ENCODE data around the gene CXorf65. TPM values are rescaled to one million over a fixed set of nuclear protein-coding genes. Genes with fewer than 3 reads are reported as not detected.

CXorf65 gene
- not detected in 2 replicates for total RNA-seq

GRCh38 chrX:71106427-71106826 is at the start of gene CXorf65:
TSS of gene CXorf65 (minus strand) at chrX:71106740. CDS start at chrX:71106556, 184 bp downstream.

GRCh38 chrX:71144651-71145050 is 38.1 kb upstream of the CXorf65 start, which contains the start of gene NLGN3:
TSS of gene NLGN3 (plus strand) at chrX:71144841. CDS start at chrX:71147750, 2,909 bp downstream.

GRCh38 chrX:71118032-71118984 is 11.8 kb upstream of the CXorf65 start, which contains the start of gene MED12:
TSS of gene MED12 (plus strand) at chrX:71118596. CDS start at chrX:71118755, 159 bp downstream.

DNA sequence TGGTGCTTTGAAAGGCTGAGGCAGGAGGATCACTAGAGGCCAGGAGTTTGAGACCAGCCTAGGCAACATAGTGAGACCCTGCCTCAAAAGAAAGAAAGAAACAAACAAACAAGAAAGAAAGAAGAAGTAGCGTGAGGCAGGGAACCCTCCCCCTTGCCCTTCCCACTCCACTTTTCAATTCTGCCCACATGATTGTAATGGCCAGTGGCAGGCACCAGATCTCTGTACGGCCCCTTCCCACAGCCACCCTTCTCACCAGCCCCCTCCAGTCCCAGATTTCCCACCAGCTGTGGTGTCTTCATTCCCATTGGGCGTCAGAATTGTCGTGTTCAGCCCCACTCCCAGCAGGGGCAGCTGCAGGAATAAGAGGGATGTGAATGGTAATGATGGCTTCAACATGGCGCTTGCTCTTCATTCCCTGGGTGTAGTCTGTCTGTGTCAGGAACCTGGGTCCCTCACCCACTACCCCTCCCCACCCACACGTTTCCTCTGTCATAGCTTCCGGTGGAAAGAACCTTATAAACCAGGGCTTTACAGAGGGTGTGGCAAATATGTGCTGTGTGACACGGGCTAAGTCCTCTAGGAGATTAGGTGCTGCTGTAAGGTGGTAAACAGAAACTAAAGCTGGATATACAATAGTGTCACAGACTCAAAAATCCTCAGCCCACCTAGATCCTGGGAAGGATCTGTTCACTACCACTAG is 4.8 kb upstream of the CXorf65 start, which contains the start of gene IL2RG:
Gene IL2RG (minus strand): TSS at position 437 of the 703 bp plus-strand sequence. CDS start 38 bp downstream, at position 399.

GRCh38 chrX:71095555-71095980 is 11.0 kb downstream of the CXorf65 start, which contains the start of gene FOXO4:
TSS of gene FOXO4 (plus strand) at chrX:71095851. CDS start at chrX:71096529, 678 bp downstream.

DNA sequence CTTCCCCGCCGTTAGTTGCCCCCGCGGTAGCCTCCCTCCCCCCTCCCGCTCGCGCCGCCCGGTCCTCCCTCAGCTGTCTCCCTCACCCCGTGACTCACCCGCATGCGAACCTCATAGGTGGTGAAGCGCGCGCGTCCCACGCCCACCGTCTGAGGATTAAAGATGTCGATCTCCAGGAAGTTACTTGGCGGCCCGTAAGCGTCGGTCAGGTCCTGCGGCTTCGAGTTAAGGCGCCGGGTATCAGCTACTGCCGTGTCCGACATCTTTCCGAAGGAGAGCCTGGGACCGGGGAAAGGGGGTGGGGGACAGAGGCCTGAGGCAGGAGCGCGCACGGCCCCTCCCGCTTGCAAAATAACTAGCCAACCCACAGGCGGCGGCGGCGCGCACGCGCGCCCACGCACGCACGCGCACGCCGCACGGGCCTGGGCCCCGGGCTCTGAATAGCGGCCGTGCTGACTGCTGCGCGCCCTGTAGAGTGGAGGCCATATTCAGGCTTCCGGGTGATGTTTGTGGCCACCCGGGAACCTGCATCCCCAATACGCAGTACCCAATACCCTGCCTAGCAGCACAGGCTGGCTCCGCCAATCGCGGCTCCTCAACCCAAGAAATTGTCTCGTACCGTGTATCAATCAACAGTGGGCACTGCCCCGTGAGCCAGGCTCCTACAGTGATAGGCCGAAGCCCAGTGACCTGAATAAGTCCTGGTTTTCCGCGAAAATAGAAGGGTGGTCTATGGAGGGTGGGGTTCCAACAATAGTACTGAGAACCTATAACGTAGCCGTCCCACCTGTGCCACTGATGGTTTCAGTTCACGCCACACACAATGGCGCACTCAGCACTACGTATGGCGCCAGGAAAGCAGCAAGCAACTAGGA is 38.3 kb downstream of the CXorf65 start, which contains the start of gene SNX12:
Gene SNX12 (minus strand): TSS at position 291 of the 875 bp plus-strand sequence. CDS start 28 bp downstream, at position 263.

Other genes with a start within 250 kb of the CXorf65 start
- not detected in 2 replicates for gene TEX11, start 198.0 kb downstream of the CXorf65 start, total RNA-seq
- gene SLC7A3, start 175.6 kb downstream of the CXorf65 start, total RNA-seq: 0.15 and 0.50 TPM in 2 replicates
- 38.5 and 39.7 TPM in 2 replicates for gene SNX12, start 38.4 kb downstream of the CXorf65 start, total RNA-seq
- 2.4 and 2.9 TPM in 2 replicates for gene FOXO4, start 10.9 kb downstream of the CXorf65 start, total RNA-seq
- gene IL2RG, start 4.8 kb upstream of the CXorf65 start, total RNA-seq: not detected in 2 replicates
- gene MED12, start 11.9 kb upstream of the CXorf65 start, total RNA-seq: 14.4 and 15.8 TPM in 2 replicates
- 1.2 and 1.5 TPM in 2 replicates for gene NLGN3, start 38.1 kb upstream of the CXorf65 start, total RNA-seq
- gene GJB1, start 116.5 kb upstream of the CXorf65 start, total RNA-seq: not detected in 2 replicates
- gene ZMYM3, start 147.4 kb upstream of the CXorf65 start, total RNA-seq: 13.6 and 15.3 TPM in 2 replicates
- gene NONO, start 176.9 kb upstream of the CXorf65 start, total RNA-seq: 333 and 336 TPM in 2 replicates
- gene ITGB1BP2, start 195.0 kb upstream of the CXorf65 start, total RNA-seq: 0.30 and 3.4 TPM in 2 replicates

Measured in bronchus fibroblast of lung (primary cell).